Measurements from ENCODE around the gene CASD1. TPM values are rescaled to one million over a fixed set of nuclear protein-coding genes. Genes with fewer than 3 reads are reported as not detected.

The CASD1 gene
- total RNA-seq, 2 experiments from 2014 or later: 19.6 to 24.7 TPM

DNA sequence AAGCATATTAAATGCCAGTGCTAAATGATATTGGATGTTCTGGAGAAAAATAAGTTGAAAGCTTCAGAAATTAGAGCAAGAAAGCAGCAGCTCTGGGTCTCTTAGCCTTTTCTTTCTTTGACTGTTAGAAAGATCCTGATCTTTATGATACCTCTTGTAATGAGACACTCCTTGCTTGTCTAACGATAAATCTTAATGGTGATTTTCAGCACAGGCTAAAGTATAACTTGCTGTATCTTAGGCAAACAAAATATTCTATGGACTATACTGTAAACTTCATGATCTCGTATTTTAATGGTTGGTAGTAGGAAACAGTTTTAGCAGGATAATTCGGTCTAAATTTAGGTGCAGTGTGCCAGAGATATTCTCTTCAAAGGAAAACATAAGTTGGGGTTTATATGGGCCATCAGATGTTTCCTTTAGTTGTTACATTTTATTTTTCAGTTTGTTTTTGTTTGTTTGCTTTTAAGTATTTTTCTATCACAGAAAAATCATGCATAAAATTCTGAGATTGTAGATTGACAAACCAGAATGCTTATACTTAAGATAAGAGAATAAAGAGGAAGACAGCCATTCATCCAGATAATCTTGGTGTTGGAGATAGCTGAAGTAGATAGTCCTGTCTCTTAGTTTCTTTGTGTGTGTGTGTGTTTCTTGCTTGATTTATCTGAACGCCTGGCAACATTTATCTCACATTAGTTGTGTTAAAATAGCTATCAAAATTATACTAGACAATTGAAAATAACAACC, 4.7 kb downstream of the CASD1 start:
- no peak for TF ChIP-seq EZH2phosphoT487 (IDR thresholded peaks at IDR 0.05; ENCODE audit: borderline replicate concordance, low read depth, low read length)
- TF ChIP-seq, protein P1, sequence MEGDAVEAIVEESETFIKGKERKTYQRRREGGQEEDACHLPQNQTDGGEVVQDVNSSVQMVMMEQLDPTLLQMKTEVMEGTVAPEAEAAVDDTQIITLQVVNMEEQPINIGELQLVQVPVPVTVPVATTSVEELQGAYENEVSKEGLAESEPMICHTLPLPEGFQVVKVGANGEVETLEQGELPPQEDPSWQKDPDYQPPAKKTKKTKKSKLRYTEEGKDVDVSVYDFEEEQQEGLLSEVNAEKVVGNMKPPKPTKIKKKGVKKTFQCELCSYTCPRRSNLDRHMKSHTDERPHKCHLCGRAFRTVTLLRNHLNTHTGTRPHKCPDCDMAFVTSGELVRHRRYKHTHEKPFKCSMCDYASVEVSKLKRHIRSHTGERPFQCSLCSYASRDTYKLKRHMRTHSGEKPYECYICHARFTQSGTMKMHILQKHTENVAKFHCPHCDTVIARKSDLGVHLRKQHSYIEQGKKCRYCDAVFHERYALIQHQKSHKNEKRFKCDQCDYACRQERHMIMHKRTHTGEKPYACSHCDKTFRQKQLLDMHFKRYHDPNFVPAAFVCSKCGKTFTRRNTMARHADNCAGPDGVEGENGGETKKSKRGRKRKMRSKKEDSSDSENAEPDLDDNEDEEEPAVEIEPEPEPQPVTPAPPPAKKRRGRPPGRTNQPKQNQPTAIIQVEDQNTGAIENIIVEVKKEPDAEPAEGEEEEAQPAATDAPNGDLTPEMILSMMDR (conservative IDR thresholded peaks at IDR 0.05; ENCODE audit: low read length): no peak
- Histone ChIP-seq H3K4me2 (ENCODE audit: low read length) (peak overlapping the region; percentile 70), H3K79me2 (ENCODE audit: insufficient read depth, low read depth, low read length) (peaks cover 66% of the 10 kb centered on the region), H3K4me1 (ENCODE audit: insufficient read depth, low read length, poor library complexity, severe bottlenecking) (peaks cover 53% of the 10 kb centered on the region), H3K9me3 (ENCODE audit: low read length) (no peaks in the 10 kb centered on the region), H3K4me3 (ENCODE audit: low read depth, low read length, poor library complexity, severe bottlenecking) (peak overlapping the region; percentile 33), H3K27ac (ENCODE audit: low read depth, low read length, poor library complexity, severe bottlenecking) (no peak overlapping the region), H2AFZ (ENCODE audit: low read length) (no peak overlapping the region), H3K36me3 (ENCODE audit: insufficient read depth, low read length) (peaks cover 14% of the 10 kb centered on the region; the same call in 1 of the 2 replicates), H4K20me1 (ENCODE audit: insufficient read depth, low read length) (peaks cover 8% of the 10 kb centered on the region; the same call in 1 of the 2 replicates), H3K9me2 (ENCODE audit: insufficient read depth, low read length) (no peaks in the 10 kb centered on the region)
- ChIA-PET CTCF (ENCODE audit: unreplicated experiment) (no interaction called here), POLR2A (interaction anchor here (0.7 to 1.3 kb wide), 11 partner anchors 9 to 142 kb away, joined by 3 to 7 read pairs (median 3); partner anchors contain the start of gene SGCE)
- BruUV-seq (replicated peaks): no TSS peak
- intact Hi-C loops (cut with micrococcal nuclease; ENCODE audit: unreplicated experiment): loop anchor here (5.0 to 10.0 kb wide), 2 partner anchors 38 to 460 kb away; no protein-coding TSS in a partner anchor
- no peak for DNase-seq (ENCODE audit: low spot score)

DNA sequence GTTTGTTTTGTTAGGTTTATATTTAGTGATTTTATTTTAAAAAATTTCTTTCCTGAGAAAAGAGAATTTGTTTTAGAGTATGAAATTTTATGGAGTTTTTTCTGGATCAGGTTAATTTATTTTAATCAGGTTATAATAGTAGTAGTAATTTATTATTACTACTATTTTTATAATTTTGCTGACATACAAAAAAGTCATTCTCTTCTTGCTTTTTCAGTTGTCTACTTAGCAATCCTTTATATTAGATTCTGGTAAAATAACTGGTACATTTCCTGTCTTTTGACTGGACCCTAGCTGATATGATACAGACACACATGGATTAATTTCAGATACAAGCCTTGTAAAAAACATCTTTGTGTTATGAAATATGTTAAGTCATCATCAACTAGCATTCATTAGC, 5.3 kb downstream of the CASD1 start:
- no peaks in the 10 kb centered on the region for H3K9me3 ChIP-seq (ENCODE audit: low read length)
- no peak overlapping the region for H3K4me3 ChIP-seq (ENCODE audit: low read depth, low read length, poor library complexity, severe bottlenecking)
- BruUV-seq (replicated peaks): no TSS peak
- H3K79me2 ChIP-seq (ENCODE audit: insufficient read depth, low read depth, low read length): peaks cover 66% of the 10 kb centered on the region
- POLR2A ChIA-PET: interaction anchor here (0.7 to 1.3 kb wide), 9 partner anchors 9 to 477 kb away, joined by 3 to 7 read pairs (median 3); partner anchors contain the start of gene SGCE
- H3K4me1 ChIP-seq (ENCODE audit: insufficient read depth, low read length, poor library complexity, severe bottlenecking): peaks cover 51% of the 10 kb centered on the region
- H3K4me2 ChIP-seq (ENCODE audit: low read length): peak overlapping the region; percentile 72
- H2AFZ ChIP-seq (ENCODE audit: low read length): no peak overlapping the region
- peaks cover 15% of the 10 kb centered on the region; the same call in 1 of the 2 replicates for H3K36me3 ChIP-seq (ENCODE audit: insufficient read depth, low read length)
- intact Hi-C loops (cut with micrococcal nuclease; ENCODE audit: unreplicated experiment): loop anchor here (5.0 to 10.0 kb wide), 2 partner anchors 37 to 460 kb away; no protein-coding TSS in a partner anchor
- TF ChIP-seq, protein P1 (conservative IDR thresholded peaks at IDR 0.05; ENCODE audit: low read length): no peak
- TF ChIP-seq EZH2phosphoT487 (IDR thresholded peaks at IDR 0.05; ENCODE audit: borderline replicate concordance, low read depth, low read length): no peak
- no peaks in the 10 kb centered on the region for H3K9me2 ChIP-seq (ENCODE audit: insufficient read depth, low read length)
- no peak for DNase-seq (ENCODE audit: low spot score)
- CTCF ChIA-PET (ENCODE audit: unreplicated experiment): no interaction called here
- no peak overlapping the region for H3K27ac ChIP-seq (ENCODE audit: low read depth, low read length, poor library complexity, severe bottlenecking)
- H4K20me1 ChIP-seq (ENCODE audit: insufficient read depth, low read length): peaks cover 8% of the 10 kb centered on the region; the same call in 1 of the 2 replicates

DNA sequence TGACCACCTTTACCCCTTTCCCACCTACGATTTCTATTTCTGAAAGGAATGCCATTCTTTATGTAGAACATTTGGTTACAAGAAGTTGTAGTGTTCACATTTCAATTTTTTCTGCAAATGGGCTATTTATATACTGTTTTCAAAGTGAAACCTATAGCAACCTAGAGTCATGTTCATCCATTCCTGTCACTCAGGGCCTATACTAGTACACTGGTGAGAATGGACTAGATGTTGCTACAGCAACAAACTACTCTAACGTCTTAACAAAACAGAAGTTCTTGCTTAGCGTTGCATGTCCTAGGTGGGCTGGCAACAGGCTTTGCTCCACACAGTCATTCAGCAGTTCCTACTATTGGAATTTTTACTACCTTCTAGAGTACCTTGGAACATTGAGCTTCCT, 16.3 kb downstream of the CASD1 start:
- H3K4me3 ChIP-seq (ENCODE audit: low read depth, low read length, poor library complexity, severe bottlenecking): no peak overlapping the region
- no peaks in the 10 kb centered on the region for H3K4me1 ChIP-seq (ENCODE audit: insufficient read depth, low read length, poor library complexity, severe bottlenecking)
- no peaks in the 10 kb centered on the region for H4K20me1 ChIP-seq (ENCODE audit: insufficient read depth, low read length)
- TF ChIP-seq, protein P1 (conservative IDR thresholded peaks at IDR 0.05; ENCODE audit: low read length): no peak
- no peak for TF ChIP-seq EZH2phosphoT487 (IDR thresholded peaks at IDR 0.05; ENCODE audit: borderline replicate concordance, low read depth, low read length)
- no peaks in the 10 kb centered on the region for H3K9me3 ChIP-seq (ENCODE audit: low read length)
- no peak overlapping the region for H2AFZ ChIP-seq (ENCODE audit: low read length)
- H3K79me2 ChIP-seq (ENCODE audit: insufficient read depth, low read depth, low read length): no peaks in the 10 kb centered on the region
- H3K4me2 ChIP-seq (ENCODE audit: low read length): no peak overlapping the region
- H3K9me2 ChIP-seq (ENCODE audit: insufficient read depth, low read length): no peaks in the 10 kb centered on the region
- no TSS peak for BruUV-seq (replicated peaks)
- no peak for DNase-seq (ENCODE audit: low spot score)
- no peak overlapping the region for H3K27ac ChIP-seq (ENCODE audit: low read depth, low read length, poor library complexity, severe bottlenecking)
- ChIA-PET CTCF (ENCODE audit: unreplicated experiment) (no interaction called here), POLR2A (interaction anchor here (0.5 kb wide), 1 partner anchor 1576 kb away, joined by 3 read pairs; no protein-coding TSS in a partner anchor)
- peaks cover 59% of the 10 kb centered on the region for H3K36me3 ChIP-seq (ENCODE audit: insufficient read depth, low read length)
- intact Hi-C loops (cut with micrococcal nuclease; ENCODE audit: unreplicated experiment): no loop called here
